ENCODE results near the gene FUZ.
A peak's percentile ranks its signal among the peaks of the same experiment; 100 is the strongest.
"Not testable (repeated sequence)": the region's sequence is repeated elsewhere in the genome, so short reads cannot be mapped to it uniquely, and the experiment has no call there.

Gene FUZ

DNA sequence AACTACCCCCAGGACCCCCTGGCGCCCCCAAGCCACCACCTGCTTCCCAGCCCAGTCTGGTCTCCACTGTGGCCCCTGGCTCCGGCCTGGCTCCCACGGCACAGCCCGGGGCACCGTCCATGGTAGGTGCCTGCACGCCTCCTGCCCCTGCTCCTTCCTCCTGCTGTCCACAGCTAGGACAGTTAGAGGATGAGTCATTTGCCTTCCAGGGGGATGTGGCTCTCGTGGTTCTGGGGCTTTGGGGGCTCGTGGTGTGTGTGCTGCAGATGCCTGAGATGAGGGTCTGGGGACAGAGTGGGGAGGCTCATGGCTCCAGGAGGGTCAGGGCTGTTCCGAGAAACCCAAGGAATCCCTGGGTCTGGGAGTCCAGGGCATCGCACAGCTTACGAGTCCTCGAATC lies 17.7 kb upstream of the FUZ start:
- no peak for DNase-seq

DNA sequence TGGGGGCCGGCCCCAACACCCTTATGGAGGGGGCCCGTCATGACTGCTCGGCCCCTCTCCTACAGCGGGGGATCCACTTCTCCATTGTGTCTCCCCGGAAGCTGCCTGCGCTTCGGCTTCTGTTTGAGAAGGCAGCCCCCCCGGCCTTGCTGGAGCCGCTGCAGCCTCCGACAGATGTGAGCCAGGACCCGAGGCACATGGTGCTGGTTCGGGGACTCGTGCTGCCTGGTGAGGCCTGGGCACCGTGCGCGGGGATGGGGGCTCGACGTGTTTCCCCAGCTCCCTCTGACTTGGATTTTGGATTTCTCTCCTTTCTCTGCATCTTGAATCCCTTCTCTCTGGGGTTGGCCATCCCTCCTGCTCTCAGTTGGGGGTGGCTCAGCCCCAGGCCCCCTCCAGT lies 16.6 kb upstream of the FUZ start:
- DNase-seq, result no peak

DNA sequence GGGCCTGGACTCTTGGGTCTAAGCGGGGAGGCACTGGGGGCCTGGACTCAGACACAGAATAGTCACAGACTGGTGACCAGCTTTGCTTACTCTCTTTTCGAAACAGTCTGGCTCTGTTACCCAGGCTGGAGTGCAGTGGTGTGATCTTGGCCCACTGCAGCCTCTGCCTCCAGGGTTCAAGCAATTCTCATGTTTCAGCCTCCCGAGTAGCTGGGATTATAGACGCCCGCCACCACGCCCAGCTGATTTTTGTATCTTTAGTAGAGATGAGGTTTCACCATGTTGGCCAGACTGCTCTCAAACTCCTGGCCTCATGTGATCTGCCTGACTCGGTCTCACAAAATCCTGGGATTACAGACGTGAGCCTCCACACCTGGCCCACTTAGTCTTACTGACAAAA lies 16.1 kb upstream of the FUZ start:
- DNase-seq, result no peak

DNA sequence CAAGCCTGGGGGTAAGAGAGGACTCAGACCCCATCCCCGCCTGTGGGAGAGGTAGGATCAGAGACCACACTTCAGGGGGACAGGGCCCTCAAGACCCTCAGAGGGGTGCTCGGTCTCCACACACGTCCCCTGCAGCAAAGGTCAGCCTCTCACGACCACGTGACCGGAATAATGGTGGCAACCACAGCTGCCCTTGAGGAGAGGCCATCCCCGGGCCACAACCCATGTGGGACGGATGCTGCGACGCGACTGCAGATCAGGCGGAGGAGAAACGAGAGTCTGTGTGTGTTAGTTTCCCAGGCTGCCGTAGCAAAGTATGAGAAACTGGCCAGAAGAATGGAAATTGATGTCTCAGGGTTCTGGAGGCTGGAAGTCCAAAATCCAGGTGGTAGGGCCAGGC lies 13.9 kb upstream of the FUZ start:
- DNase-seq, result no peak

DNA sequence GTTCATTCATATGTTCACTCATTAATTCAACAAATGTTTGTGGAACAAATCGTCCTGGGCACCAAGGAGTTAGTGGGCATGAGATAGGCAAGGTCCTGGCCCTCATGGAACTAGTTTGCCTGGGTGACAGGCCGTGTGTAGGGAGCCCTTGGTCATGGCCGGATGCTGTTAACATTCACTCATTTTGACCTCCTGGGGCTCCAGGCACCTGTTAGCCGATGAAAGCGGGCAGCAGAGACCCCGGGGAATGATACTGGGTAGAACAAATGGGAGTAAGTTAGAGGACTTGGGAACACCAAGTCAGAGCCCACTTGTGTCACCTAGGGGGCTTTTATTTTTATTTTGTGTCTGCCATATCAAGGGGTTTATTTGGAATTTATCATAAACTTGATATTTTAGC lies 11.6 kb upstream of the FUZ start:
- DNase-seq, result no peak

DNA sequence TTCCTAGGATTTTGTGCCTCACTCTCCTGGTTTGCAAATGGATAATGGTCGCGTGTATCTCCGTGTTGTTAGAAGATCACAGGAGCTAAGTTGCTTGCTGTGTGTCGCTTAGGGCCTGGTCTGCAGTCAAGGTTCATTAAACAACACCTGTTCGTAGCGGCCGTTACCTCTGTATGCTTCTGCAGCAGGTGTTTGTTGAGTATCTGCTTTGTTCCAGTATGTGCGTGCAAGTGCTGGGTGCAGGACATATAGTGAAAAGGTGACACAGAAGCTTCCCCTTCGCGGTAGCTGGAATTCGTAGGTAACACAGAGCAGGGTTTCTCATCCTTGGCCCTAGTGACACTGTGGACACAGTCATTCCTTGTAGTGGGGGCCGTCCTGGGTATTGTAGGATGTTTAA lies 10.4 kb upstream of the FUZ start:
- DNase-seq, result no peak

DNA sequence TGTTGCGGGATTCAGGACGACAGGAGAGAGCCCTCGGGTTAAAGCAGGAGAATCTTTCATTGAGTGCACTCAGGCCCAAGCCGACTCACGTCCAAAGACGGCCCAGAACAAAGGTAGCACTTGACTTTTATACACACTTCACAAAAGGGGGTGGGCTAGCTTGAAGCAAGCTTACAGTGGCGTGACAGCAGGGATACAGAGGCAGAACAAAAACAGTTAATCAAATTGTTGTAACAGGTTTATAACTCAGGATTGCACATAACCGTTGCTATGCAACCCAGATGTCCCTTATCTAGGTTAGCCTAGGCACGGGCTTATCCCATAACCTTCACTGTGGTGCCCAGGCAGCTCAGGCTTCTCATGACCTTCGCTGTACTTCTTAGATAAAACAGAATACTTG lies 7.0 kb upstream of the FUZ start:
- DNase-seq, result no peak

DNA sequence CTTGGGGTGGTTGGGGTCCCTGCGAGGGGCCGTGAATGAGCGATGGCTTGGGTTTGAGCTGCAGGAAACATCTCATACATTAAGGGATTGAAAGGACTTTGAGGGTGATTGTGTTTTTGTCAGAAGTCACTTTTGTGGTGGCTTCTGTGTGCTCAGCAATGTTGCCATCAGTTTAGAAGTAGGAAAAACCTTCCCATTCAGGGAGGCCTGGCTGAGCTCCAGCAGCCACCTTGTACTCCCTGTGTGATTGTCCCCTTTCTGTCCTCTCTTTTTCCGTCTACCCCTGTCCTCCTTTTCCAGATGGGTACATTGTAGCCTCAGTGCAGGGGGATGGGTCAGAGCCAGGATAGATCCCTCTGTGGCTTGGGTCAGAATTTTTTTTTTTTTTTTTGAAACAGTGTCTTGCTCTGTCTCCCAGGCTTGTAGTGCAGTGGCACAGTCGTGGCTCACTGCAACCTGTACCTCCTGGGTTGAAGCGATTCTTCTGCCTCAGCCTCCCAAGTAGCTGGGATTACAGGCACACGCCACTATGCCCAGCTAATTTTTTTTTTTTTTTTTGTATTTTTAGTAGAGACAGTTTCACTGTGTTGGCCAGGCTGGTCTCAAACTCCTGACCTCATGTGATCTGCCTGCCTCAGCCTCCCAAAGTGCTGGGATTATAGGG lies 6.5 kb upstream of the FUZ start:
- DNase-seq, result not testable (repeated sequence)

DNA sequence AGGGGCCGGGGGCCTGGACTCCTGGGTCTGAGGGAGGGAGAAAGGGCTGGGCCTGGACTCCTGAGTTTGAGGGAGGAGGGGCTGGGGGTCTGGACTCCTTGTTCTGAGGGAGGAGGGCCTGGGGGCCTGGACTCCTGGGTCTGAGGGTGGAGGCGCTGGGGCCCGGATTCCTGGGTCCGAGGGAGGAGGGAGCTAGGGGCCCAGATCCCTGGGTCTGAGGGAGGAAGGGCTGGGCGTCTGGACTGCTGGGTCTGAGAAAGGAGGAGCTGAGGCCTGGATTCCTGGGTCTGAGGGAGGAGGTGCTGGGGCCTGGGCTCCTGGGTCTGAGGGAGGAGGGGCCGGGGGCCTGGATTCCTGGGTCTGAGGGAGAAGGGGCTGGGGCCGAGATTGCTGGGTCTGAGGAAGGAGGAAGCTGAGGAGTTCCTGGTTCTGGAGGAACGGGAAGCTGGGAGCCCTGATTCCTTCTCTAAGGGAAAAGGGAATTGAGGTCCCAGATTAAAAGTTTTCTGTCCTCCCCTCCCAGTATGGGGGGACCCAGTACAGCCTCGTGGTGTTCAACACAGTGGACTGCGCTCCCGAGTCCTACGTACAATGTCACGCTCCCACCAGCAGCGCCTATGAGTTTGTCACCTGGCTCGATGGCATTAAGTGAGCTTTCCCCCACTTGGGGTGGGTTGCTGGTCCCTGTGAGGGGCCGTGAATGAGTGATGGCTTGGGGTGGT lies 5.7 kb upstream of the FUZ start:
- peak; percentile 30 for DNase-seq

DNA sequence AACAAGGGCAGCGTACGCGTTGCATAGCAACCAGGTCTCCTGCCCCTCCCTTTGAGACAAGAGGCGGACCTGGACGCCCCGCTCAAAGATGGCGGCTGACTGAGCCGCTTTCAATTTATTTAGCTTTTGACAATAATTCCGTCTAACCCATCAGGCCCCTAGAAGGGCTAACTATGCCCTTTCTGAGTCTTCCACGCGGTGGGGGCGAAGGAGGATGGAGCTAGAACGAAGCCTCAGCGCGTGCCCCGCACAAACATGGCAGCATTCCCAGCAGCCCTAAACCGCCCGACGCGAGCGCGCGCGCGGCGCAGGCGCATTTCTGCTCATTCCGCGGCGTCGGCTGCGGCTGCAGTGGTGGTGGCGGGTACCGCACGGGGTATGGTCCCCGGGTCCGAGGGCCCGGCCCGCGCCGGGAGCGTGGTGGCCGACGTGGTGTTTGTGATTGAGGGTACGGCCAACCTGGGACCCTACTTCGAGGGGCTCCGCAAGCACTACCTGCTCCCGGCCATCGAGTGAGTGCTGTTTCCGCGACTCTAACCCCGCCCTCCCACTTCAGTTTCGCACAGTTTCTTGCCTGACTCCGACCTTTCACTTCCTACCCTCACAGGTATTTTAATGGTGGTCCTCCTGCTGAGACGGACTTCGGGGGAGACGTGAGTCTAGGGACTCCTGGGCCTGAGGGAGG lies 5.0 kb upstream of the FUZ start, which contains the start of gene MED25:
Gene MED25 (plus strand): TSS at position 326 of the 685 bp plus-strand sequence. CDS start 53 bp downstream, at position 379.
- peak; percentile 93 for DNase-seq

DNA sequence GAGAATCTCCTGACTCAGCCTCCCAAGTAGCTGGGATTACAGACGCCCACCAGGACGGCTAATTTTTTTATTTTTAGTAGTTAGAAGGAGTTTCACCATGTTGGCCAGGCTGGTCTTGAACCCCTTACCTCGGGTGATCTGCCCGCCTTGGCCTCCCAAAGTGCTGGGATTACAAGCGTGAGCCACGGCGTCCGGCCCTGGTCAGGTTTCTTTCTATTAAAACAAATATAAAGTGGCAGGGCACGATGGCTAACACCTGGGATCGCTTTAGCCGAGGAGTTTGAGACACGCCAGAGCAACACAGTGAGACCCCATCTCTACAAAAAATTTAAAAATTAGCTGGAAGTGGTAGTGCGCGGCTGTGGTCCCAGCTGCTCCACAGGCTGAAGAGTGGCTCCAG lies 3.5 kb upstream of the FUZ start:
- DNase-seq, result no peak

DNA sequence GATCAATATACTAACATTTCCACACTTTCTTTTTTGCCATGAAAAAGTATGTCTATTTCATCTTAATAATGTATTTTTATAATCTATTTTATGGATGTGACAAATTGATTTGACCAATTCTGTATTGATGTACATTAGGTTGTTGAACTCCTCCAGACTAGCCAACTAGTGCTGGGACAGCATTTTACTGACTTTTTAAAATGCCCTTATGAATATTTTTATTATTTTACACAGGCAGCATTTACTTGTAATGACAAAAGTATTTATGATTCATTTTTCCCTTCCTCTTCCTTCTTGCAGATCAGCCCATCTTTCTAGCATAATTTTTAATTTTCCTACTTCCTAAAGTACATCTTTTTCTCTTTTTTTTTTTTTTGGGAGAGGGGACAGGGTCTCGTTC lies 918 bp upstream of the FUZ start:
- DNase-seq, result no peak

DNA sequence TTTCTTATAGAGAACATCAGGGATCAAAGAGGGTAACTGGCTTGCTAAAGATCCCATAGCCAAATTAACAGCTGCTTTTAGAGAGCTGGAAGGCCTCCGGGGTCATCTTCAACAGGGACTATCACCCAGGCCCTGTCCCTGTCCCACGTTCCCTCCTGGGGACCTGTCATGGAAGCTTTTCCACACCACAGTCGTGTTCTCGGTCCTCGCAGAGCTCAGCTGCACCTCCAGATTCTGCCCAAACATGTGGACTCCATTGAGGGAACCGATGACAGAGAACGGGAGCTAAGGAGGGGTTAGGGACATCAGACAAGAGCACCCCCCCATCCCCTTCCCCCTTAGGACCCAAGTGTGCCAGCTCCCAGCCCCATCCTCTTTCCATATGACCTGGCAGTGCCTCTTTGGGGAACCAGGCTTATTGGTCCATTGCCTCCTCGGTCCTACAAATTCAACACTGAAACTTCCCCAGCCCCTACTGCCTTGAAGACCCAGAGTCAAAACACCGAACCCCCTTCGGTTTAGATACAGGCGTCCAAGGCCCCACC lies 568 bp downstream of the FUZ start:
- no peak for DNase-seq

DNA sequence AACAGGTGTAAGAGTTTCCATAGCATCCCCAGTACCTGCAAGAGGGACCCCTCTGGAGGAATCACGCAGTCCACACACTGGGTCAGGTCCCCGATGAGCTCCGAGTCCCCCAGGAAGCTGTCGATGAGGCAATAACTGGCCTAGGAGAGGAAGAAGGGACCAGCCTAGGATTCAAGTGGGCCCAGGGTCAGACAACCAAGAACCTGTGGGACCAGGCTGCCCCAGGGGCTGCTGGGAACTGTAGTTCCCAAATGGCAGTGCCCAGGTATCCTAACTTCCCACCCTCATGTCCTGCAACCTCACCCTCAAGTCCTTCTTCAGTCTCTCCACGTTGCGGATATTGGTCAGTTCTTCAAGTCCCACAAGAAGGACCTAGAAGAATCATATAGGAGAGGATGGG lies 1.8 kb downstream of the FUZ start:
- DNase-seq, result no peak

DNA sequence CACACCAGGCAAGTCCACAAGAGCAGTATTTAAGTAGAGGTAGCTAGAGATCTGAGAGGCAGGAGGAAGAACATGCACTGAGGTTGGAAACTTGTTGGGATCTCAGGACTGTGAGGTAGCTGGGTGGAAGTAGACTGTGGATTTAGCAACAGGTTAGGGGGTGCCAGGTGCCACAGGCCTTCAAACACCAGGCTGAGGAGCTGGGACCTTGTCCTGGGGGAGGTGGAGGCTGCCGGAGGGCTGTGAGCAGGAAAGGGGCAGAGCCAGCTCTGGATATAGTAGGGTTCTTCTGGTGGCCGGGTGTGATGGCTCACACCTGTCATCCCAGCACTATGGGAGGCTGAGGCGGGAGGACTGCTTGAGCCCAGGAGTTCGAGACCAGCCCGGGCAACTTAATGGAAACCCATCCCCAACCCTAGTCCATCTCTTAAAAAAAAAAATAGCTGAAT lies 3.1 kb downstream of the FUZ start:
- DNase-seq, result no peak

DNA sequence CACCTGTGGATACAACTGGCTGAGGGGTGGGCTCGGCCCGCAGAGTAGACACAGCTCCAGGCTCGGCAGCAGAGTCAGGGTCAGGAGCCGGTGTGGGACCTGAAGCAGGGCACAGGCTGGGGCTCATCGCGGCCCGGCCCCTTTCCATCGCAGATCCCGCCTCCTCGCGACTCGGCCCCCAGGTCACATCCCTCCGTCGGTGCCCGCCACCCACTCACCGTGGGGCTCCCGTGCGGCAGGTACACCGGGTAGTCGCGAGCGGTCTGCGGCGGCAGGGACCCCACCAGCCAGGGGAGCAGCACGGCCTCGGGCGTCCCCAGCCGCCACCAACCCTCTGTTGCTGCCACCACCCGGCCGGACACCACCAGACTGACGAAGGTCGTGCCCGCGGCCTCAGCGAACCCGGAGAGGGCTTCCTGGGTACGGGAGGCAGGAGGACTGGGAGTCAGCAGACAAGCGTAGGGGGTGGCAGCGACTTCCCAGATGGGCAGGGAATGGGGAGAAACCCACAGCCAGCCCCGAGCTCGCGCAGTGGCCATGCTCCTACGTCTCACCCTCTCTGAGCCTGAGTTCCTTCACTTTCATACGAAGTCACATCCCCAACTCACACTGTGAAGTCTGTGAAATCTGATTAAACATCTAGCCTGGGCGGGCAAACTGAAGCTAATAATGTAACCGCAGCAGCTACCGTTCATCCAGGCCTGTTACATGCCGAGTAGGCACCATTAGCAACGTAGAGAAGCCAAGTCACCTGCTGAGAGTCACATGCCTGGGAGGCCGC lies 3.7 kb downstream of the FUZ start:
- DNase-seq, result peak; percentile 67

DNA sequence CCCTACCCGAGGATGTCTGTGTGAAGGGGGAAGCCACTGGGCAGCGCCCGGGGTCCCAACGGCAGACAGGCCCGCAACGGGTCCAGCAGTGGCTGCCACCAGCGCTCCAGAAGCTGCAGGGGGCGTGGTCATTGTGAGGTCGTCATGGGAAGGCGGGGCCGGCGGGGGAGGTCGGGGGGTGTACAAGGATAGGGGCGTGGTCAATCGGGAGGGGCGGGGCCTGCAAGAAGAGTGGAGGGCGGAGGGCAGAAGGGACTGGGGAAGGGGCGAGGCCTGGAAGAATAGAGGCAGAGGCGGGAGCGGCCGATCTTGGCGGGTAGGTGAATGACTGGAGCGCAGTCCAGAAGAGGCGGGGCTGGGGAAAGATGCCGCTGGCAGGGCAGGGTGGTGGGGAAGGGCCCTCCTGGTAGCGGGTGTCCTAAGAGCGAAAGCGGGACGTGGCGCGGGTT lies 4.4 kb downstream of the FUZ start:
- DNase-seq, result peak; percentile 88

DNA sequence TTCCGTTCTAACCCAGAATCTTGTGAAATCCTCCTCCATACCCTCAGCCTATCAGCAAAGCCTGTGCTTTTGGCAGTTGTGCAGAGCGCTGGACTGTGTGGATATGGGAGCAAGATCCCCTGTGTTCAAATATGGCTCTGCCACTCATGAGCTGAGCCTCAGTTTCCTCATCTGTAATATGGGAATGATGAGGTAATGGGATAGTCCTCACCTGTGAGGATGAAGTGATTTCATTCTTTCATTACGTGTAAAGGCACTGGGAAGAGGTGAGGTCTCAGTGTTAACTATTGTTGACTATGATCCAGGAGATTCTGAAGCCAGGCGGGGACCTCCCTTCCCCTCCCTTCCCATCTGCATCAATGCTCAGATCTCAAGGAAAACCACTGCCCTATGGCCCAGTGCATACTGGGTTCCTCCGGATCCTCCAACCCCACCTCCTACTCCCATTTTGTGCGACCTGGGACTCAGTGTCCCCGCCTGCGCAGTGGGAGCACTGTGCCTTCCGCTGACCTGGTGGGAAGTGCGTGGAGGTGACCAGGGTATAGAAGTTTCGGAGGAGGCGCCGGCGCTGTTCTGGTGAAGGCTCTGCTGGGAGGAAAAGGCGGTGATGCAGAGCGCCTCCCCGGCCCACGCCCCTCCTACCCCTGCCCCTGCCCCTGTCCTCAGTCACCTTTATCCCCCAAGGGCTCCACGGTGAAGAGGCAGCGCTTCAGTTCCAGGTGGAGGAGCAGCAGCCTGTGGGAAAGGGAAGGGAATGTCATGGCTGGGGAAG lies 5.0 kb downstream of the FUZ start:
- no peak for DNase-seq

DNA sequence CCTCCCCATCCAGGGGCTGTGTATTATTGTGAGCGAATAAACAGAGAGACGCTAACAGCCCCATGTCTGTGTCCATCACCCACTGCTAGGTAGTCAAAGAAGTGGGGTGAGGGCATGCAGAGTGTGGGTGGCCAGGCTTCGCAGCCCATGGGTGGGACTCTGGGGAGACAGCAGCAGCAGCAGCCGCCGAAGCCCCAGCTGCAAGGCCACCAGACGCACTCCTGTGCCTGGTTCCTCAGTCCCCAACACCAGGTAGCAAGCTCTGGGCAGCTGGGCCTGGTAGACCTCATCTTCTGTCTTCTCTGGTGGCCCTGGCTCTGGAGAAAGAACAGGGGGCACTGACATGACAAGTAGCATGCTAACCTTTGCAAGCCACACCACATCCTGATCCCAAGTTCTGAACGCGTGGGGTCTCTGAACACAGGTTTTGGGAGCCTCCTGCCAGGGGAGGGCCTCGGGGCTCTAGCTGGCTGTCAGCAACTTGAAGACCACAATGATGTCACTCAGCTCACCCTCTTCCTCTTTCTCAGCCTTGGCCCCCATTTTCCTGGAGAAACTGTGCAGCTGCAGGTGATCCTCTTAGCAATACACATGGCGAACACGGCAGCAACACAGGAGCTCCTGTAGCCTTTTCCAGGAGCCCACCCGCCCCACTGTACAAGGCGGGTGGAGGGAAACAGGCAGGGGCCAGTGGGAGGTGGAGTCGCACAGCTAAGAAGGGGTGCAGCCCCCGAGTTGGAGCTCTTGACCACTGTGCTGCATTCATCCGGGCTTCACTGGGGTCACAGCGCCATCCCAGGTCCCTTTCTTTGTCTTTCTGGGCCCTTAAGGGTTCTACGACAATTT lies 5.8 kb downstream of the FUZ start:
- peak; percentile 30 for DNase-seq

DNA sequence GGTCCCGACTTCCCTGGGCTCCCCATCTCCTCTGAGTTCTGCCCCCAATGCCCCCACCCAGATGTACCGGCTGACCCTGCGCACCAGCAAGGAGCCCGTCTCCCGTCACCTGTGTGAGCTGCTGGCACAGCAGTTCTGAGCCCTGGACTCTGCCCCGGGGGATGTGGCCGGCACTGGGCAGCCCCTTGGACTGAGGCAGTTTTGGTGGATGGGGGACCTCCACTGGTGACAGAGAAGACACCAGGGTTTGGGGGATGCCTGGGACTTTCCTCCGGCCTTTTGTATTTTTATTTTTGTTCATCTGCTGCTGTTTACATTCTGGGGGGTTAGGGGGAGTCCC lies 6.5 kb downstream of the FUZ start:
- DNase-seq, result no peak
